Measurements from ENCODE around the gene CREBRF. TPM values are rescaled to one million over a fixed set of nuclear protein-coding genes. Genes with fewer than 3 reads are reported as not detected.

CREBRF gene
- total and polyA plus RNA-seq, 9 of the 15 experiments (the other 6 are each of a cell fraction or from before 2014, with no cell fraction given): 1.1 to 4.9 (median 2.9) TPM

DNA sequence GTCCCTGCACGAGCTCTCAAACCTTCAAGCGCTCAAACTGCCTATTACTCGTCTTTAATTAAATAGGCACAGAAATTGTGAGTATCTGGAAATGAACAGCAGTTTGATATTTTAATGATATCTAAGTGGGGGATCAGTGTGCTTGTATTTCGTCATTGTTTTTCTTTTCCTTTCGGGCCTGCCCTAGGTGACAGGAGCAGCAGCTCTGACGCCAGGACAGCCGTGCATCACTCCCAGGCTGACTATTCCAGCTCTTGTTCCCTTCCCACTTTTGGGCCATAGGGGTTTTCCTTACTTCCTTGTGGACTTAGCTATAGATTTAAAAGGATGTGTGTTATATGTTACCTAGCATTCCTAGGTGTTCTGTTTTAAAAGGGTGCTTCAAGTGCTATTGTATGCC lies 97.7 kb downstream of the CREBRF start:
- Histone ChIP-seq H3K27me3 (ENCODE audit: control insufficient read depth in 2 of 2, insufficient read depth in 2 of 2, low read length in 2 of 2) (no peaks in the 10 kb centered on the region), H3K9me3 (replicated peaks; ENCODE audit: control insufficient read depth, insufficient read depth, low read depth, low read length) (no peaks in the 10 kb centered on the region), H3K27ac (ENCODE audit: extremely low read depth, low read depth, low read length) (no peak overlapping the region), H3K4me2 (ENCODE audit: insufficient read depth, low read length) (no peak overlapping the region), H4K20me1 (replicated peaks; ENCODE audit: control insufficient read depth, insufficient read depth, low read length) (no peaks in the 10 kb centered on the region), H3K4me1 (replicated peaks in 1 of 2; ENCODE audit: control insufficient read depth in 2 of 2, insufficient read depth in 2 of 2, low read length in 2 of 2) (0 out of 5 replicates have a peak, but pooled peaks cover 0 to 2% of the 10 kb centered on the region in 2 experiments), H3K9ac (ENCODE audit: insufficient read depth in 1 of 2, low read depth in 2 of 2, low read length in 2 of 2) (no peak overlapping the region), H3K79me2 (ENCODE audit: control insufficient read depth, insufficient read depth, low read length) (no peaks in the 10 kb centered on the region), H2AFZ (ENCODE audit: low read depth, low read length) (no peak overlapping the region), H3K4me3 (no peak overlapping the region), H3K36me3 (ENCODE audit: control insufficient read depth, insufficient read depth, low read length) (peaks cover 59% of the 10 kb centered on the region; the same call in 2 of the 3 replicates), H3K9me1 (ENCODE audit: control insufficient read depth, insufficient read depth, low read length) (no peaks in the 10 kb centered on the region)
- CTCF ChIA-PET (ENCODE audit: low intra/inter-chr PET ratio): no interaction called here
- in situ Hi-C loops (cut with MboI): no loop called here
- POLR2A ChIA-PET: interaction anchor here (1.1 kb wide), 1 partner anchor 11 kb away, joined by 4 read pairs; no protein-coding TSS in a partner anchor
- no peak for FAIRE-seq
- TF ChIP-seq TSC22D4 (tag; IDR thresholded peaks at IDR 0.05) (no peak), ZNF766 (CRISPR knock-in tag; conservative IDR thresholded peaks at IDR 0.05) (no peak), ILK (tag; IDR thresholded peaks at IDR 0.05; ENCODE audit: borderline replicate concordance, low read depth) (no peak), ZNF174 (CRISPR knock-in tag; IDR thresholded peaks at IDR 0.05) (no peak), WHSC1 (IDR thresholded peaks at IDR 0.05; ENCODE audit: low read length) (no peak), TFAM (CRISPR knock-in tag; conservative IDR thresholded peaks at IDR 0.05) (no peak), EP300 (IDR thresholded peaks at IDR 0.05; ENCODE audit: low read length) (no peak), TEAD1 (CRISPR knock-in tag; IDR thresholded peaks at IDR 0.05) (no peak), MTF1 (CRISPR knock-in tag; IDR thresholded peaks at IDR 0.05; ENCODE audit: borderline replicate concordance) (no peak), ZNF444 (CRISPR knock-in tag; IDR thresholded peaks at IDR 0.05) (no peak), ZNF239 (CRISPR knock-in tag; IDR thresholded peaks at IDR 0.05) (no peak), SAFB (IDR thresholded peaks at IDR 0.05; ENCODE audit: borderline replicate concordance, low read depth, low read length) (no peak)
- TF ChIP-seq, protein P1, sequence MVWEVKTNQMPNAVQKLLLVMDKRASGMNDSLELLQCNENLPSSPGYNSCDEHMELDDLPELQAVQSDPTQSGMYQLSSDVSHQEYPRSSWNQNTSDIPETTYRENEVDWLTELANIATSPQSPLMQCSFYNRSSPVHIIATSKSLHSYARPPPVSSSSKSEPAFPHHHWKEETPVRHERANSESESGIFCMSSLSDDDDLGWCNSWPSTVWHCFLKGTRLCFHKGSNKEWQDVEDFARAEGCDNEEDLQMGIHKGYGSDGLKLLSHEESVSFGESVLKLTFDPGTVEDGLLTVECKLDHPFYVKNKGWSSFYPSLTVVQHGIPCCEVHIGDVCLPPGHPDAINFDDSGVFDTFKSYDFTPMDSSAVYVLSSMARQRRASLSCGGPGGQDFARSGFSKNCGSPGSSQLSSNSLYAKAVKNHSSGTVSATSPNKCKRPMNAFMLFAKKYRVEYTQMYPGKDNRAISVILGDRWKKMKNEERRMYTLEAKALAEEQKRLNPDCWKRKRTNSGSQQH (CRISPR knock-in tag; IDR thresholded peaks at IDR 0.05): no peak
- TF ChIP-seq, protein P2, sequence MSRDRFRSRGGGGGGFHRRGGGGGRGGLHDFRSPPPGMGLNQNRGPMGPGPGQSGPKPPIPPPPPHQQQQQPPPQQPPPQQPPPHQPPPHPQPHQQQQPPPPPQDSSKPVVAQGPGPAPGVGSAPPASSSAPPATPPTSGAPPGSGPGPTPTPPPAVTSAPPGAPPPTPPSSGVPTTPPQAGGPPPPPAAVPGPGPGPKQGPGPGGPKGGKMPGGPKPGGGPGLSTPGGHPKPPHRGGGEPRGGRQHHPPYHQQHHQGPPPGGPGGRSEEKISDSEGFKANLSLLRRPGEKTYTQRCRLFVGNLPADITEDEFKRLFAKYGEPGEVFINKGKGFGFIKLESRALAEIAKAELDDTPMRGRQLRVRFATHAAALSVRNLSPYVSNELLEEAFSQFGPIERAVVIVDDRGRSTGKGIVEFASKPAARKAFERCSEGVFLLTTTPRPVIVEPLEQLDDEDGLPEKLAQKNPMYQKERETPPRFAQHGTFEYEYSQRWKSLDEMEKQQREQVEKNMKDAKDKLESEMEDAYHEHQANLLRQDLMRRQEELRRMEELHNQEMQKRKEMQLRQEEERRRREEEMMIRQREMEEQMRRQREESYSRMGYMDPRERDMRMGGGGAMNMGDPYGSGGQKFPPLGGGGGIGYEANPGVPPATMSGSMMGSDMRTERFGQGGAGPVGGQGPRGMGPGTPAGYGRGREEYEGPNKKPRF (IDR thresholded peaks at IDR 0.05; ENCODE audit: low read depth, low read length): no peak
- TF ChIP-seq, protein P3, sequence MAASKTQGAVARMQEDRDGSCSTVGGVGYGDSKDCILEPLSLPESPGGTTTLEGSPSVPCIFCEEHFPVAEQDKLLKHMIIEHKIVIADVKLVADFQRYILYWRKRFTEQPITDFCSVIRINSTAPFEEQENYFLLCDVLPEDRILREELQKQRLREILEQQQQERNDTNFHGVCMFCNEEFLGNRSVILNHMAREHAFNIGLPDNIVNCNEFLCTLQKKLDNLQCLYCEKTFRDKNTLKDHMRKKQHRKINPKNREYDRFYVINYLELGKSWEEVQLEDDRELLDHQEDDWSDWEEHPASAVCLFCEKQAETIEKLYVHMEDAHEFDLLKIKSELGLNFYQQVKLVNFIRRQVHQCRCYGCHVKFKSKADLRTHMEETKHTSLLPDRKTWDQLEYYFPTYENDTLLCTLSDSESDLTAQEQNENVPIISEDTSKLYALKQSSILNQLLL (CRISPR knock-in tag; IDR thresholded peaks at IDR 0.05; ENCODE audit: borderline replicate concordance): no peak
- TF ChIP-seq, protein P4, sequence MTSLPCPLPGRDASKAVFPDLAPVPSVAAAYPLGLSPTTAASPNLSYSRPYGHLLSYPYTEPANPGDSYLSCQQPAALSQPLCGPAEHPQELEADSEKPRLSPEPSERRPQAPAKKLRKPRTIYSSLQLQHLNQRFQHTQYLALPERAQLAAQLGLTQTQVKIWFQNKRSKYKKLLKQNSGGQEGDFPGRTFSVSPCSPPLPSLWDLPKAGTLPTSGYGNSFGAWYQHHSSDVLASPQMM (CRISPR knock-in tag; IDR thresholded peaks at IDR 0.05): no peak
- ATAC-seq: no peak
- WGBS (ENCODE audit: insufficient coverage, low coverage, missing lambda C conversion rate): 87% methylated on average over 7 of the region's 7 CpGs
- intact Hi-C loops (cut with micrococcal nuclease): no loop called here
- DNase-seq (ENCODE audit: extremely low read depth in 1 of 4, low spot score in 3 of 4): no peak
- no TSS peak for BruUV-seq (replicated peaks)
